ENCODE results near the gene ATAD3A.
"Not testable (repeated sequence)": the region's sequence is repeated elsewhere in the genome, so short reads cannot be mapped to it uniquely, and the experiment has no call there.

- TF ChIP-seq CTCF (IDR thresholded peaks at IDR 0.05; ENCODE audit: low read depth, low read length, poor library complexity, severe bottlenecking); EZH2phosphoT487 (IDR thresholded peaks at IDR 0.05; ENCODE audit: borderline replicate concordance, low read length): not testable (repeated sequence)
Observed at GRCh38 chr1:1485755-1486317, 26.1 kb upstream of the ATAD3A start.
